HepG2 (cell line): ENCODE data around the gene EIF6. TPM values are rescaled to one million over a fixed set of nuclear protein-coding genes. Genes with fewer than 3 reads are reported as not detected.

ENCODE experiments used
- ATAC-seq: fragments of 200-7000 bp; cut with Tn5 transposase; 3 replicates; pipeline ENCODE4 v1.9.1; 2020; ENCODE audit warnings: mild to moderate bottlenecking, moderate library complexity
- BruUV-seq: library from RNA; stranded (reverse); fragments of 400-500 nt; replicated peaks from 2 replicates; lab custom pipeline; 2021; lab: Mats Ljungman, UMichigan
- CTCF ChIA-PET: fragments of 300-600 bp; formaldehyde crosslinking; extraction: SDS; loops from one replicate; lab custom pipeline; 2021; ENCODE audit warnings: low total read pairs, inconsistent platforms, low intra/inter-chr PET ratio; lab: Yijun Ruan, JAX
- POLR2A ChIA-PET: fragments of 350-600 bp; sonication (Branson Sonifier 250); formaldehyde crosslinking; loops from one replicate; lab custom pipeline; 2020; ENCODE audit warnings: antibody characterized with exemption, inconsistent platforms; lab: Yijun Ruan, JAX
- DNase-seq: peaks from one replicate; pipeline ENCODE4 v3.0.0-alpha.2; 2015; ENCODE audit warnings: low spot score
- FAIRE-seq: peaks from 3 replicates; lab custom pipeline; 2011; peaks lifted over from hg19 to GRCh38; lab: Jason Lieb, UNC
- H2AFZ ChIP-seq: one replicate; pipeline ENCODE4 v1.6.1; 2011; ENCODE audit warnings: low read length, inconsistent platforms
- H3K27ac ChIP-seq: fragments of 300-600 bp; 3 replicates; pipeline ENCODE4 v1.8.0; 2011; ENCODE audit warnings: mixed run types, mild to moderate bottlenecking, mixed read lengths, low read length, inconsistent platforms; ENCODE audit not compliant: insufficient read depth; ENCODE audit errors: extremely low read length
- H3K27me3 ChIP-seq, 2 experiments: fragments of 200-600 bp in 1 of 2; 2 replicates in 1 of 2; 3 replicates in 1 of 2; pipeline versions ENCODE4 v1.6.0 to v1.8.0; 2011; ENCODE audit warnings: low read length in 2 of 2, mild to moderate bottlenecking in 2 of 2, moderate library complexity in 2 of 2, inconsistent platforms in 1 of 2; ENCODE audit not compliant: insufficient read depth in 2 of 2, control insufficient read depth in 1 of 2
- H3K36me3 ChIP-seq, 2 experiments: fragments of 200-600 bp in 1 of 2; replicated peaks in 1 of 2; 2 replicates in 1 of 2; 3 replicates in 1 of 2; pipeline versions ENCODE4 v1.5.1 to v1.8.0; 2011; ENCODE audit warnings: low read length in 2 of 2, inconsistent platforms in 1 of 2; ENCODE audit not compliant: insufficient read depth in 2 of 2, control insufficient read depth in 1 of 2
- H3K4me1 ChIP-seq: 2 replicates; pipeline ENCODE4 v1.5.1; 2012; ENCODE audit warnings: low read length, inconsistent platforms; ENCODE audit not compliant: insufficient read depth
- H3K4me2 ChIP-seq: 2 replicates; pipeline ENCODE4 v1.6.0; 2011; ENCODE audit warnings: low read depth, low read length, inconsistent platforms
- H3K4me3 ChIP-seq, 3 experiments: fragments of 200-600 bp in 1 of 3; sonication (generic), shearing (Covaris generic) in 1 of 3; replicated peaks in 1 of 3; 2 replicates each; pipeline ENCODE4 v1.5.1; 2011 to 2016; ENCODE audit warnings: low read length in 3 of 3, inconsistent platforms in 2 of 3, low read depth in 2 of 3, mild to moderate bottlenecking in 2 of 3, control low read depth in 1 of 3, mixed read lengths in 1 of 3; ENCODE audit not compliant: insufficient read depth in 1 of 3
- H3K79me2 ChIP-seq: one replicate; pipeline ENCODE4 v1.6.1; 2011; ENCODE audit warnings: low read length, inconsistent platforms; ENCODE audit not compliant: insufficient read depth
- H3K9ac ChIP-seq: 2 replicates; pipeline ENCODE4 v1.6.0; 2011; ENCODE audit warnings: mild to moderate bottlenecking, low read depth, low read length, inconsistent platforms; ENCODE audit not compliant: insufficient read depth
- H3K9me3 ChIP-seq: 2 replicates; pipeline ENCODE4 v1.5.1; 2012; ENCODE audit warnings: mild to moderate bottlenecking, low read length
- H4K20me1 ChIP-seq: 2 replicates; pipeline ENCODE4 v1.6.0; 2011; ENCODE audit warnings: inconsistent platforms, mild to moderate bottlenecking, low read length, moderate library complexity; ENCODE audit not compliant: insufficient read depth
- CTCF ChIP-seq: sonication (generic); formaldehyde crosslinking; IDR thresholded peaks from 2 replicates; pipeline ENCODE4 v1.5.0; 2020; ENCODE audit warnings: mild to moderate bottlenecking, missing genetic modification reagents, moderate library complexity
- DZIP1 ChIP-seq: sonication (generic); formaldehyde crosslinking; IDR thresholded peaks from 2 replicates; pipeline ENCODE4 v1.5.0; 2020; ENCODE audit warnings: mild to moderate bottlenecking, missing genetic modification reagents
- MZF1 ChIP-seq: sonication (generic); formaldehyde crosslinking; IDR thresholded peaks from 2 replicates; pipeline ENCODE4 v1.8.1; 2023; ENCODE audit warnings: mild to moderate bottlenecking, missing genetic modification reagents, borderline replicate concordance
- ONECUT2 ChIP-seq: sonication (generic); formaldehyde crosslinking; IDR thresholded peaks from 2 replicates; pipeline ENCODE4 v1.4.0; 2020; ENCODE audit warnings: missing genetic modification reagents
- RFXANK ChIP-seq: IDR thresholded peaks from 2 replicates; pipeline ENCODE4 v1.6.1; 2016
- SAFB2 ChIP-seq: sonication (generic); formaldehyde crosslinking; IDR thresholded peaks from 2 replicates; pipeline ENCODE4 v1.5.1; 2020; ENCODE audit warnings: missing genetic modification reagents, low read depth, mild to moderate bottlenecking, borderline replicate concordance
- YEATS2 ChIP-seq: sonication (generic); formaldehyde crosslinking; IDR thresholded peaks from 2 replicates; pipeline ENCODE4 v1.4.0; 2020; ENCODE audit warnings: missing genetic modification reagents, borderline replicate concordance
- ZFP36L2 ChIP-seq: sonication (generic); formaldehyde crosslinking; IDR thresholded peaks from 2 replicates; pipeline ENCODE4 v1.4.0; 2020; ENCODE audit warnings: missing genetic modification reagents
- ZNF260 ChIP-seq: sonication (generic); formaldehyde crosslinking; IDR thresholded peaks from 2 replicates; pipeline ENCODE4 v1.4.0; 2020; ENCODE audit warnings: missing genetic modification reagents, low read depth, mild to moderate bottlenecking, borderline replicate concordance
- ZNF598 ChIP-seq: sonication (generic); formaldehyde crosslinking; IDR thresholded peaks from 2 replicates; pipeline ENCODE4 v1.5.1; 2020; ENCODE audit warnings: mild to moderate bottlenecking, missing genetic modification reagents, borderline replicate concordance
- ZNF687 ChIP-seq: sonication (generic); formaldehyde crosslinking; IDR thresholded peaks from 2 replicates; pipeline ENCODE4 v1.5.1; 2020; ENCODE audit warnings: mild to moderate bottlenecking, missing genetic modification reagents, moderate library complexity
- ZNF776 ChIP-seq: sonication (generic); formaldehyde crosslinking; IDR thresholded peaks from 2 replicates; pipeline ENCODE4 v1.4.0; 2020; ENCODE audit warnings: mild to moderate bottlenecking, missing genetic modification reagents
- ZNF883 ChIP-seq: sonication (generic); formaldehyde crosslinking; IDR thresholded peaks from 2 replicates; pipeline ENCODE4 v1.5.1; 2020; ENCODE audit warnings: mild to moderate bottlenecking, missing genetic modification reagents; ENCODE audit errors: not compliant biosample characterization
- ZNF891 ChIP-seq: sonication (generic); formaldehyde crosslinking; IDR thresholded peaks from 2 replicates; pipeline ENCODE4 v1.5.0; 2020; ENCODE audit warnings: mild to moderate bottlenecking, missing genetic modification reagents
- WGBS: methylation state at CpG from one replicate; pipeline ENCODE4 v1.1.6; 2017; ENCODE audit warnings: low lambda C conversion rate; 5-methylcytosine and 5-hydroxymethylcytosine counted together
- in situ Hi-C: cut with HindIII; loops from 2 replicates; pipeline ENCODE4 v1.10.0; 2017; ENCODE audit warnings: low pct_unique_long_range_greater_than_20kb; ENCODE audit not compliant: extremely low pct_ligation_motif_present
- intact Hi-C: fragments of 100-400 bp; cut with micrococcal nuclease; formaldehyde crosslinking; loops from one replicate; pipeline ENCODE4 v1.10.0; 2022; ENCODE audit not compliant: unreplicated experiment
- polyA plus RNA-seq, 8 experiments: library from polyadenylated mRNA; depleted of rRNA in 3 of 8; stranded (reverse) in 7 of 8; unstranded in 1 of 8; fragments of >200 nt; fragmentation: Illumina TruSeq in 4 of 8; extraction: Trizol in 4 of 8; gene quantifications; 2 replicates each; pipeline versions ENCODE4 v1.2.1 to v1.2.3, GENCODE V29; 2011 to 2016; ENCODE audit warnings: low read depth in 4 of 8, missing spikeins in 1 of 8, mixed read lengths in 1 of 8; ENCODE audit not compliant: insufficient read depth in 1 of 8
- total RNA-seq, 5 experiments: library from RNA; depleted of rRNA; stranded (reverse); fragments of >200 nt; fragmentation: Illumina TruSeq; extraction: Trizol; gene quantifications; 2 replicates each; pipeline ENCODE4 v1.2.3, GENCODE V29; 2016; ENCODE audit warnings: low read depth in 1 of 5

The EIF6 gene
- total and polyA plus RNA-seq, 2 of the 13 experiments (the other 11 are each of a cell fraction or from before 2014, with no cell fraction given), result 462 to 466 TPM

GRCh38 chr20:35297155-35297554, 12.6 kb upstream of the EIF6 start:
- DNase-seq, result no peak
- peak; percentile 68 for ATAC-seq
- peaks cover 45% of the 10 kb centered on the region for H3K4me1 ChIP-seq
- no peak overlapping the region for H3K27ac ChIP-seq
- intact Hi-C loops, result no loop called here
- ChIA-PET POLR2A (interaction anchor here (1.0 to 3.3 kb wide), 4 partner anchors 9 to 158 kb away, joined by 3 to 19 read pairs (median 8); partner anchors contain the start of genes CEP250 and EIF6), CTCF (no interaction called here)
- no peaks in the 10 kb centered on the region for H3K9me3 ChIP-seq
- in situ Hi-C loops, result loop anchor here (5.0 kb wide), 1 partner anchor 35 kb away; no protein-coding TSS in a partner anchor
- peak overlapping the region; percentile 30 for H3K4me2 ChIP-seq
- H3K4me3 ChIP-seq, result 0 out of 6 replicates have a peak overlapping the region, but pooled peaks of 1 of the 3 experiments have one; percentile 8
- H3K27me3 ChIP-seq, result peaks cover 5 to 39% of the 10 kb centered on the region in 2 experiments
- no peaks in the 10 kb centered on the region for H4K20me1 ChIP-seq
- WGBS, result 27% methylated on average over 5 of the region's 8 CpGs
- no peaks in the 10 kb centered on the region for H3K36me3 ChIP-seq
- H3K79me2 ChIP-seq, result no peaks in the 10 kb centered on the region
- H3K9ac ChIP-seq, result no peak overlapping the region
- H2AFZ ChIP-seq, result no peak overlapping the region
- FAIRE-seq, result peak; percentile 15
- no TSS peak for BruUV-seq
- TF ChIP-seq DZIP1 (CRISPR knock-in tag) (no peak; the same call in 1 of the 2 replicates), ZNF687 (CRISPR knock-in tag) (peak; percentile 38; the same call in 1 of the 2 replicates), YEATS2 (no peak), ZNF883 (CRISPR knock-in tag) (peak; percentile 70), CTCF (CRISPR knock-in tag) (0 out of 2 replicates have a peak, but pooled peaks have one; percentile 8), MZF1 (CRISPR knock-in tag) (no peak), ONECUT2 (CRISPR knock-in tag) (no peak), ZNF776 (CRISPR knock-in tag) (no peak), SAFB2 (0 out of 2 replicates have a peak, but pooled peaks have one; percentile 11), ZFP36L2 (CRISPR knock-in tag) (no peak), RFXANK (CRISPR knock-in tag) (no peak), ZNF260 (no peak), ZNF598 (CRISPR knock-in tag) (0 out of 2 replicates have a peak, but pooled peaks have one; percentile 78), ZNF891 (CRISPR knock-in tag) (no peak)
